ENCODE measurements around the gene NCOA5. TPM values are rescaled to one million over a fixed set of nuclear protein-coding genes. Genes with fewer than 3 reads are reported as not detected.

Gene NCOA5
- total RNA-seq, 2 donors from 2014 or later: 11.9 to 13.7 TPM

DNA sequence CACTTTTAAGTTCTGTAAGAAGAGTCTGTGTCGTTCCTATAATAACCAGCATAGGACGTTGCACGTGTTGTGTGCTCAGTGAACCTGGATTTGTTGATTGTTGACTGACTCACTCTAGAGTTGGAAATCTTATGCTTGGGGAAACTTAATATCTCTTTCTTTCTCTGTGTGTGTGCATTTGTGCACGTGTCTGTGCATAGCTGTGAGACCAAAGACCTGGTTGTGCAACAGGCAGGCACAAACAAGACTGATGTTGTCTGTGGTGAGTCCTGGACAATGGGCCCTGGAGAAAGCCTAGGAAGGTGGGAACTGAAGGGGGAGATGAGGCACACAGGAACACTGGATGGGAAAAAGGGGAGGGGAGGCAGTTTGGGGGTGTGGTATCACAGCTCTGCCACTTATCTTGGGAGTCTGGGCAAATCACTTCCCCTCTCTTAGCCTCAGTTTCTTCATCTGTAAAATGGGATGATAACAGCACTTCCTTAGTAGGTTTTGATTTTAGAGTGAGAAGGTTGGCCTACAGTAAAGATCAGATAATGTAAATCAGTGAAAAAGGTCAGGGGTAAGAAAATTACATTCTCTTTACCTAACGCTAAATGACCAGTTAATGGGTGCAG, 36.8 kb upstream of the NCOA5 start:
- H3K36me3 ChIP-seq (replicated peaks in 1 of 2; ENCODE audit: insufficient read depth in 1 of 2, low read depth in 2 of 2): peaks cover 0 to 7% of the 10 kb centered on the region in 2 donors
- H3K9me3 ChIP-seq: no peaks in the 10 kb centered on the region
- no peak for TF ChIP-seq CTCF (IDR thresholded peaks at IDR 0.05)
- no peak for TF ChIP-seq POLR2A (IDR thresholded peaks at IDR 0.05)
- H3K4me3 ChIP-seq: no peak overlapping the region
- DNase-seq (no peak), ATAC-seq (no peak)
- no peaks in the 10 kb centered on the region for H3K4me1 ChIP-seq
- intact Hi-C loops (cut with DNase I): no loop called here
- H3K27ac ChIP-seq: no peak overlapping the region
- 68 to 84% methylated on average over 5 of the region's 5 CpGs for WGBS, 2 donors
- H3K27me3 ChIP-seq: no peaks in the 10 kb centered on the region

DNA sequence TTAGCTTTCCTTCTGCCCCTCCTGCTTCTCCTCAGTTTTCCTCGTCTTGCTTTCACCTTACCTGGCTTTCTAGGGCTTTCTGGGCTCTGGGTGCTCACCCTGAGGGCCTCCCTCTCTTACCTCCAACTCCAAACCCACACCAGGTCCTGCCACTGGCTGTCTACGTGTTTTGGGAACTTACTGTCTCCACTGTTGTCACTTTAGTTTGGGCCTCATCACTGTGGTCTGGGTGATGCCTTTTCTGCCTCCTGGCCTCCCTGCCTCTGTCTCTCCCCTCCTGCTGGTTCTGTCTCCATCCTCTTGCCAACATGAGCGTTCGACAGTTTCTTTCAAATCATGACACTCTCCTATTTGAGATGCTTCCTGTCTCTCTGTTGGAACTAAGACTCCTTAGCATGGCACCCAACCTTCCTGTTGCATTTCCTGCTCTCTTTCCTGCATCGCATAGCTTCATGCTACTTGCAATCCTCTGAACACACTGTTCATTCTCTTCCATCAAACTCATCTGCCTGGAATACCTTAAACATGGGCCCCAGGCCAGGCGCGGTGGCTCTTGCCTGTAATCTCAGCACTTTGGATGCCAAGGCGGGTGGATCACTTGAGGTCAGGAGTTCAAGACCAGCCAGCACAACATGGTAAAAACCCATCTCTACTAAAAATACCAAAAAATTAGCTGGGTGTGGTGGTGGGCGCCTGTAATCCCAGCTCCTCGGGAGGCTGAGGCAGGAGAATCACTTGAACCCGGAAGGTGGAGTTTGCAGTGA, 33.9 kb upstream of the NCOA5 start:
- 83 to 87% methylated on average over 11 of the region's 11 CpGs for WGBS, 2 donors
- Histone ChIP-seq H3K27me3 (no peaks in the 10 kb centered on the region), H3K9me3 (no peaks in the 10 kb centered on the region), H3K4me1 (peaks cover 8% of the 10 kb centered on the region), H3K36me3 (replicated peaks in 1 of 2; ENCODE audit: insufficient read depth in 1 of 2, low read depth in 2 of 2) (peaks cover 0 to 7% of the 10 kb centered on the region in 2 donors), H3K4me3 (no peak overlapping the region), H3K27ac (no peak overlapping the region)
- intact Hi-C loops (cut with DNase I): no loop called here
- DNase-seq (no peak), ATAC-seq (no peak)
- TF ChIP-seq POLR2A (IDR thresholded peaks at IDR 0.05): no peak
- no peak for TF ChIP-seq CTCF (IDR thresholded peaks at IDR 0.05)

- Histone ChIP-seq H3K9me3 (no peaks in the 10 kb centered on the region), H3K4me3 (no peak overlapping the region), H3K4me1 (peaks cover 11% of the 10 kb centered on the region), H3K36me3 (replicated peaks in 1 of 2; ENCODE audit: insufficient read depth in 1 of 2, low read depth in 2 of 2) (peaks cover 0 to 7% of the 10 kb centered on the region in 2 donors), H3K27me3 (no peaks in the 10 kb centered on the region), H3K27ac (no peak overlapping the region)
- TF ChIP-seq POLR2A (IDR thresholded peaks at IDR 0.05) (no peak), CTCF (IDR thresholded peaks at IDR 0.05) (no peak)
- DNase-seq: no peak
- 81 to 90% methylated on average over 15 of the region's 15 CpGs for WGBS, 2 donors
- ATAC-seq: no peak
- intact Hi-C loops (cut with DNase I): no loop called here
Observed at GRCh38 chr20:46122516-46123481, 33.0 kb upstream of the NCOA5 start.

DNA sequence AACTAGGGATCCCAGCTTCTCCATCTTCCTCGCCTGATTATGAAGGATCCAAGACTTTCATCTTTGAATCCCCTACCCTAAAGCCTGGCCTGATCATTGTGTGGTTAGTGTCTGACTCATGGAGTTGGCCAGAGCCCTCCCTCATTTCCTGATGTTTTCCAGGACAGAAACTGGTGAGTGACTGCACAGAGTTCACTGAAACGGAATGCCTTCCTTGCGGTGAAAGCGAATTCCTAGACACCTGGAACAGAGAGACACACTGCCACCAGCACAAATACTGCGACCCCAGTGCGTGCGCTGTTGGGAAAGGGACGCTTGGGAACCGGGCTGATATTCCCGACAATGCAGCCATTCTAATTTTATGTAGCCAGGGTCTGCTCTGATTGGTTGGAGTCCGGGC, 32.3 kb upstream of the NCOA5 start:
- Histone ChIP-seq H3K4me1 (peaks cover 17% of the 10 kb centered on the region), H3K27me3 (no peaks in the 10 kb centered on the region), H3K4me3 (no peak overlapping the region), H3K9me3 (no peaks in the 10 kb centered on the region), H3K27ac (no peak overlapping the region), H3K36me3 (replicated peaks in 1 of 2; ENCODE audit: insufficient read depth in 1 of 2, low read depth in 2 of 2) (peaks cover 0 to 7% of the 10 kb centered on the region in 2 donors)
- intact Hi-C loops (cut with DNase I): no loop called here
- ATAC-seq: no peak
- 77 to 81% methylated on average over 10 to 11 of the region's 11 CpGs for WGBS, 2 donors
- TF ChIP-seq CTCF (IDR thresholded peaks at IDR 0.05): no peak
- TF ChIP-seq POLR2A (IDR thresholded peaks at IDR 0.05): no peak
- no peak for DNase-seq

Data from body of pancreas (tissue), 4 donors.